PC-3 (cell line): ENCODE measurements around the gene PPARG.

Experiments used
- CTCF ChIP-seq: fragments of 300-600 bp; sonication (generic); conservative IDR thresholded peaks from 2 replicates; pipeline ENCODE4 v1.5.1; 2017; ENCODE audit warnings: antibody characterized with exemption, low read depth, mild to moderate bottlenecking, low read length
- EZH2 ChIP-seq: fragments of 300-600 bp; sonication (generic); IDR thresholded peaks from one replicate; pipeline ENCODE4 v1.6.1; 2017; ENCODE audit warnings: antibody characterized with exemption, mild to moderate bottlenecking, low read length; ENCODE audit not compliant: unreplicated experiment
- EZH2phosphoT487 ChIP-seq: fragments of 300-600 bp; sonication (generic); IDR thresholded peaks from 2 replicates; pipeline ENCODE4 v1.6.1; 2018; ENCODE audit warnings: mild to moderate bottlenecking, antibody characterized with exemption, low read length, borderline replicate concordance

- TF ChIP-seq EZH2phosphoT487 (no peak), CTCF (no peak), EZH2 (no peak)
These were observed 170.0 kb downstream of the PPARG start for GRCh38 chr3:12458901-12459300.
